Endothelial cell of umbilical vein (primary cell): ENCODE data around the gene CTPS1.

Experiments
- EZH2 ChIP-seq: IDR thresholded peaks from 2 replicates; pipeline ENCODE4 v1.6.1; 2012; ENCODE audit warnings: borderline replicate concordance, low read depth, mild to moderate bottlenecking, moderate library complexity, low read length, inconsistent platforms; ENCODE audit not compliant: severe bottlenecking
- GATA2 ChIP-seq: IDR thresholded peaks from 2 replicates; pipeline ENCODE4 v1.7.0; 2011; ENCODE audit warnings: low read depth, mild to moderate bottlenecking, moderate library complexity, mixed read lengths, low read length; ENCODE audit not compliant: insufficient read length, insufficient read depth
- MYC ChIP-seq: IDR thresholded peaks from one replicate; pipeline ENCODE4 v1.6.1; 2011; ENCODE audit warnings: mild to moderate bottlenecking, low read depth, low read length
- POLR2A ChIP-seq: IDR thresholded peaks from 2 replicates; pipeline ENCODE4 v1.6.1; 2012; ENCODE audit warnings: low read depth, mild to moderate bottlenecking, control low read depth, low read length
- POLR2AphosphoS5 ChIP-seq: IDR thresholded peaks from 2 replicates; pipeline ENCODE4 v1.6.1; 2012; ENCODE audit warnings: low read depth, mild to moderate bottlenecking, control low read depth, low read length, moderate library complexity; ENCODE audit not compliant: insufficient read depth
- TF ChIP-seq, protein P1 (sequence below), 2 donors: IDR thresholded peaks; 1 replicate in 1 of 2; 2 replicates in 1 of 2; pipeline ENCODE4 v1.5.1; 2011; ENCODE audit warnings: low read length in 2 of 2, mild to moderate bottlenecking in 2 of 2, moderate library complexity in 2 of 2, control low read depth in 1 of 2, inconsistent platforms in 1 of 2, low read depth in 1 of 2; ENCODE audit not compliant: insufficient read depth in 1 of 2; ENCODE audit errors: extremely low read depth in 1 of 2

DNA sequence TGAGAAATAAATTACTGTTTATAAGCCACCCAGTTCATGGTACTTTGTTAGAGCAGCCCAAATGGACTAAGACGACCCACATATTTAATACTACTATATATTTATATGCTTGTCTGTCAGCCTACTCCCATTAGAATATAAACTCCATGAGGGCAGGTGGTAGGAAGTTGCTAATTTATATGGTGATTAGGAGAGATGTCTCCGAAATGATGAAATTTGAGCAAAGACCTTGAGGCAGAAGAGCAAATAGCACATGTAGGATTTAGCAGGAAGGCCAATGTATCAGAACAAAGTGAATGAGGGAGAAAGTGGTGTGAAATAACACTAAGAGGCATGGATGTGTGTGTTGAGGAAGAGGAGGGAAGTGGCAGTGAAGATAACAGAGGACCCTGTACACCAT lies 52.7 kb downstream of the CTPS1 start:
- TF ChIP-seq MYC = no peak
- TF ChIP-seq GATA2 = no peak
- no peak for TF ChIP-seq EZH2
- TF ChIP-seq, protein P1, sequence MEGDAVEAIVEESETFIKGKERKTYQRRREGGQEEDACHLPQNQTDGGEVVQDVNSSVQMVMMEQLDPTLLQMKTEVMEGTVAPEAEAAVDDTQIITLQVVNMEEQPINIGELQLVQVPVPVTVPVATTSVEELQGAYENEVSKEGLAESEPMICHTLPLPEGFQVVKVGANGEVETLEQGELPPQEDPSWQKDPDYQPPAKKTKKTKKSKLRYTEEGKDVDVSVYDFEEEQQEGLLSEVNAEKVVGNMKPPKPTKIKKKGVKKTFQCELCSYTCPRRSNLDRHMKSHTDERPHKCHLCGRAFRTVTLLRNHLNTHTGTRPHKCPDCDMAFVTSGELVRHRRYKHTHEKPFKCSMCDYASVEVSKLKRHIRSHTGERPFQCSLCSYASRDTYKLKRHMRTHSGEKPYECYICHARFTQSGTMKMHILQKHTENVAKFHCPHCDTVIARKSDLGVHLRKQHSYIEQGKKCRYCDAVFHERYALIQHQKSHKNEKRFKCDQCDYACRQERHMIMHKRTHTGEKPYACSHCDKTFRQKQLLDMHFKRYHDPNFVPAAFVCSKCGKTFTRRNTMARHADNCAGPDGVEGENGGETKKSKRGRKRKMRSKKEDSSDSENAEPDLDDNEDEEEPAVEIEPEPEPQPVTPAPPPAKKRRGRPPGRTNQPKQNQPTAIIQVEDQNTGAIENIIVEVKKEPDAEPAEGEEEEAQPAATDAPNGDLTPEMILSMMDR (IDR thresholded peaks at IDR 0.05; ENCODE audit: extremely low read depth in 1 of 2, insufficient read depth in 1 of 2, low read depth in 1 of 2, low read length in 2 of 2) = no peak
- TF ChIP-seq POLR2AphosphoS5 = no peak
- no peak for TF ChIP-seq POLR2A
